CD4-positive, alpha-beta T cell (primary cell): ENCODE data around the gene LPAR3. TPM values are rescaled to one million over a fixed set of nuclear protein-coding genes. Genes with fewer than 3 reads are reported as not detected.

Experiments used
- ATAC-seq: fragments of 200-7000 bp; cut with Tn5 transposase; one replicate; pipeline ENCODE4 v1.10.0; 2022; ENCODE audit warnings: mild to moderate bottlenecking; ENCODE audit not compliant: poor library complexity
- CTCF ChIA-PET: fragments of 350-600 bp; sonication (Branson Sonifier 250); formaldehyde crosslinking; loops from one replicate; lab custom pipeline; 2021; ENCODE audit warnings: antibody characterized with exemption, inconsistent platforms; lab: Charles Lee
- POLR2A ChIA-PET: fragments of 350-600 bp; sonication (Branson Sonifier 250); formaldehyde crosslinking; loops from one replicate; lab custom pipeline; 2021; ENCODE audit warnings: antibody characterized with exemption, inconsistent platforms; lab: Charles Lee
- DNase-seq, 14 experiments: peaks; one replicate each; pipeline ENCODE4 v3.0.0-alpha.2; 2013 to 2020; ENCODE audit warnings: mixed read lengths in 2 of 14
- H3K27ac ChIP-seq, 2 donors: one replicate each; pipeline versions ENCODE4 v1.5.1 to v1.7.0; 2013; ENCODE audit warnings: low read length in 2 of 2, low read depth in 1 of 2, mild to moderate bottlenecking in 1 of 2
- H3K27me3 ChIP-seq, 2 experiments: 1 replicate in 1 of 2; 2 replicates in 1 of 2; pipeline versions ENCODE4 v1.6.1 to v1.7.0; 2013; ENCODE audit warnings: low read length in 2 of 2, control low read depth in 1 of 2, mild to moderate bottlenecking in 1 of 2, moderate library complexity in 1 of 2; ENCODE audit not compliant: insufficient read depth in 2 of 2, control insufficient read depth in 1 of 2
- H3K36me3 ChIP-seq: one replicate; pipeline ENCODE4 v1.6.1; 2013; ENCODE audit warnings: low read length, control low read depth; ENCODE audit not compliant: insufficient read depth
- H3K4me1 ChIP-seq: one replicate; pipeline ENCODE4 v1.6.1; 2013; ENCODE audit warnings: low read length, control low read depth; ENCODE audit not compliant: insufficient read depth
- H3K4me3 ChIP-seq: one replicate; pipeline ENCODE4 v1.5.1; 2013; ENCODE audit warnings: mild to moderate bottlenecking, low read length, moderate library complexity
- H3K9me3 ChIP-seq, 2 experiments: 1 replicate in 1 of 2; 2 replicates in 1 of 2; pipeline versions ENCODE4 v1.6.1 to v1.7.0; 2013; ENCODE audit warnings: low read length in 2 of 2, mild to moderate bottlenecking in 2 of 2, control low read depth in 1 of 2, moderate library complexity in 1 of 2; ENCODE audit not compliant: control insufficient read depth in 1 of 2, insufficient read depth in 1 of 2
- H3K27ac Mint-ChIP-seq: one replicate; pipeline ENCODE4 v1.8.0; 2020; ENCODE audit warnings: mixed read lengths
- H3K27me3 Mint-ChIP-seq: one replicate; pipeline ENCODE4 v1.8.0; 2021; ENCODE audit warnings: mixed read lengths
- H3K36me3 Mint-ChIP-seq: one replicate; pipeline ENCODE4 v1.8.0; 2021; ENCODE audit warnings: low read depth, mixed read lengths
- H3K4me1 Mint-ChIP-seq: one replicate; pipeline ENCODE4 v1.8.0; 2021; ENCODE audit warnings: low read depth, mixed read lengths
- H3K4me3 Mint-ChIP-seq: one replicate; pipeline ENCODE4 v1.8.0; 2020; ENCODE audit warnings: mild to moderate bottlenecking, mixed read lengths
- H3K9me3 Mint-ChIP-seq: one replicate; pipeline ENCODE4 v1.8.0; 2020; ENCODE audit warnings: mixed read lengths
- intact Hi-C, 2 experiments: fragments of 100-400 bp; cut with DNase I in 1 of 2; cut with micrococcal nuclease in 1 of 2; formaldehyde crosslinking; loops; one replicate each; pipeline versions ENCODE4 v1.15.1 to v1.9.0; 2023 to 2025; cut with DNase I, micrococcal nuclease
- total RNA-seq, 174 experiments: library from RNA in 2 of 174; stranded (reverse) in 2 of 174; gene quantifications; one replicate each; pipeline ENCODE4 v1.2.3 and lab custom pipeline; 2021 to 2026
- TF ChIP-seq, protein P1 (sequence below): fragments of 200-600 bp; IDR thresholded peaks from one replicate; pipeline ENCODE4 v1.8.0; 2022; ENCODE audit warnings: antibody characterized with exemption, mild to moderate bottlenecking

The LPAR3 gene
- total RNA-seq, 2 experiments from 2014 or later = 0.25 to 0.87 TPM

DNA sequence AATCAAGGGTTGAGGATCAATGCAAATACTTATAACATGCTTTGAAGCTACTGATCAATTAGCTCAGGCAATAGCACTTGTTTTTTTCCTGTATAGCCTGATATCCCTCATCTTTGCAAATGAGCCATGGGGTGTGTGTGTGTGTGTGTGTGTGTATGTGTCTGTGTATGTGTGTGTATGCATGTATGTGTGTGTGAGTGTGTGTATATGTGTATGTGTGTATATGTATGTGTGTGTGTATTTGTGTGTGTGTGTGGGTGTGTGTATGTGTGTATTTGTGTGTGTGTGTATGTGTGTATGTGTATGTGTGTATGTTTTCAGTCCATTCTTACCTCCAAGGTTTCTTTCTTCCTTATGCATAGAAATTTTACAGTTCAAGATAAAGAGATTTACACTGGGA lies 124.4 kb downstream of the LPAR3 start:
- TF ChIP-seq, protein P1, sequence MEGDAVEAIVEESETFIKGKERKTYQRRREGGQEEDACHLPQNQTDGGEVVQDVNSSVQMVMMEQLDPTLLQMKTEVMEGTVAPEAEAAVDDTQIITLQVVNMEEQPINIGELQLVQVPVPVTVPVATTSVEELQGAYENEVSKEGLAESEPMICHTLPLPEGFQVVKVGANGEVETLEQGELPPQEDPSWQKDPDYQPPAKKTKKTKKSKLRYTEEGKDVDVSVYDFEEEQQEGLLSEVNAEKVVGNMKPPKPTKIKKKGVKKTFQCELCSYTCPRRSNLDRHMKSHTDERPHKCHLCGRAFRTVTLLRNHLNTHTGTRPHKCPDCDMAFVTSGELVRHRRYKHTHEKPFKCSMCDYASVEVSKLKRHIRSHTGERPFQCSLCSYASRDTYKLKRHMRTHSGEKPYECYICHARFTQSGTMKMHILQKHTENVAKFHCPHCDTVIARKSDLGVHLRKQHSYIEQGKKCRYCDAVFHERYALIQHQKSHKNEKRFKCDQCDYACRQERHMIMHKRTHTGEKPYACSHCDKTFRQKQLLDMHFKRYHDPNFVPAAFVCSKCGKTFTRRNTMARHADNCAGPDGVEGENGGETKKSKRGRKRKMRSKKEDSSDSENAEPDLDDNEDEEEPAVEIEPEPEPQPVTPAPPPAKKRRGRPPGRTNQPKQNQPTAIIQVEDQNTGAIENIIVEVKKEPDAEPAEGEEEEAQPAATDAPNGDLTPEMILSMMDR = no peak
- H3K36me3 ChIP-seq = no peaks in the 10 kb centered on the region
- ChIA-PET POLR2A (no interaction called here), CTCF (no interaction called here)
- ATAC-seq (no peak), DNase-seq (no peak)
- H3K27me3 Mint-ChIP-seq = peaks cover 30% of the 10 kb centered on the region
- no peaks in the 10 kb centered on the region for H3K9me3 ChIP-seq
- H3K27ac ChIP-seq = no peak overlapping the region
- peaks cover 5% of the 10 kb centered on the region in 2 experiments for H3K27me3 ChIP-seq
- H3K27ac Mint-ChIP-seq = no peak overlapping the region
- intact Hi-C loops = no loop called here
- H3K4me3 Mint-ChIP-seq = no peak overlapping the region
- H3K36me3 Mint-ChIP-seq = no peaks in the 10 kb centered on the region
- no peaks in the 10 kb centered on the region for H3K9me3 Mint-ChIP-seq
- H3K4me3 ChIP-seq = no peak overlapping the region
- H3K4me1 ChIP-seq = peaks cover 5% of the 10 kb centered on the region
- no peaks in the 10 kb centered on the region for H3K4me1 Mint-ChIP-seq

DNA sequence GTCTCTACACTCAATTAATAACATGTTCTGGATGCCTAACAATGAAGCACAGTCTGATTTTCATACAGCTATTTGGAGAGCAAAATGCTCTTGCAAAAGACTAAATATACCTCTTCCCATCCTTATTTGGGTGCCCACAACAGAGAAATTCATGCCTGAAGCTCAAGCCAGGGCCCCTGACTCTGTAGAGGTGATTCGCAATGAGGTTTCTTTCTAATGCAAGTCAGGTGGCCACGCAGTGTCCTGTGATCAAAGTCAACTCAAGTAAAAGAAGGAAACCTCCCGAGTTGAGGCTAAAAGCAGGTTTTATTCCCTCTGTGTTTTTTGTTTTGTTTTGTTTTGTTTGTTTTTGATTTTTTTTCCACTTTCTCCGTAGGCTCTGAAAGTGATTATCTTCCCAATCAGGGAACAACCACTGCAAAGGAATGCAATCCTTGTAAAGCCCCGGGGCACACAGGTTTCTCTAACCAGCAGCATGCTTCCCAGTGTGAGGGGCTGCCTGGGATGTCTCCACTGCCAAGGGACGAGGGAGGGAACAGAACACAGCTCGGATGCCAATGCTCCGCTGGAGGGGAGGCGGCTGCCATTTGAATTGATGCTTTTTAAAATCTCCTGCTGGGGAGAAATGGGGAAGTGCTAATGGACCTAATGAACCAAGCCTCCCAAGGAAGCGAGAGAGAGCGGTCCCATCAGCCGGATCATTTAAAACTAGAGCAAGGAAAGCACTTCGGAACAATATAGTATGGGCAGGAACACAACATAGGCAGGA lies 128.9 kb downstream of the LPAR3 start:
- H3K4me1 ChIP-seq = peaks cover 4% of the 10 kb centered on the region
- POLR2A ChIA-PET = no interaction called here
- no peaks in the 10 kb centered on the region for H3K36me3 Mint-ChIP-seq
- H3K27ac ChIP-seq = no peak overlapping the region
- H3K4me3 ChIP-seq = no peak overlapping the region
- H3K4me1 Mint-ChIP-seq = peaks cover 2% of the 10 kb centered on the region
- no peaks in the 10 kb centered on the region for H3K9me3 Mint-ChIP-seq
- peaks cover 5 to 9% of the 10 kb centered on the region in 2 experiments for H3K27me3 ChIP-seq
- CTCF ChIA-PET = interaction anchor here (1.1 kb wide), 1 partner anchor 8 kb away, joined by 4 read pairs; no protein-coding TSS in a partner anchor
- ATAC-seq (no peak), DNase-seq (no peak)
- peaks cover 25% of the 10 kb centered on the region for H3K27me3 Mint-ChIP-seq
- H3K9me3 ChIP-seq = no peaks in the 10 kb centered on the region
- intact Hi-C loops = no loop called here
- H3K27ac Mint-ChIP-seq = no peak overlapping the region
- TF ChIP-seq, protein P1 = no peak
- H3K36me3 ChIP-seq = no peaks in the 10 kb centered on the region
- H3K4me3 Mint-ChIP-seq = no peak overlapping the region

DNA sequence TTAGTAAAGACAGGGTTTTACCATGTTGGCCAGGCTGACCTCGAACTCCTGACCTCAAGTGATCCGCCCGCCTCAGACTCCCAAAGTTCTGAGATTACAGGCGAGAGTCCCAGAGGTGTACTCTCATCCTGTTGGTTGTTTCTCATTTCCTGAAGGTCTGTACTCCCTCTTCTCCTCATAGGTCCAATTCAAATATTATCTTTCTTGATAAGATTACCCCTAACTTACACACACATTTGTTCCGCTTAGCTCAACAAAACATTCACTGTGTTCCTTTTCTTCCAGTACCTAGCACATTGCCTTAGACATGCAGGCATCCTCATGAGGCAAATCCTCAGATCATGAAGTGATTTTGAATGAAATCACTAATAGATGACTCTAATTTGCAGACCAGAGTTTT lies 130.3 kb downstream of the LPAR3 start:
- TF ChIP-seq, protein P1 = no peak
- no peaks in the 10 kb centered on the region for H3K9me3 ChIP-seq
- POLR2A ChIA-PET = no interaction called here
- ATAC-seq = no peak
- CTCF ChIA-PET = interaction anchor here (1.9 kb wide), 1 partner anchor 10 kb away, joined by 6 read pairs; no protein-coding TSS in a partner anchor
- no peak overlapping the region for H3K4me3 Mint-ChIP-seq
- intact Hi-C loops = no loop called here
- H3K27me3 ChIP-seq = peaks cover 5 to 9% of the 10 kb centered on the region in 2 experiments
- H3K4me1 Mint-ChIP-seq = peaks cover 9% of the 10 kb centered on the region
- no peak for DNase-seq
- H3K9me3 Mint-ChIP-seq = no peaks in the 10 kb centered on the region
- no peak overlapping the region for H3K27ac Mint-ChIP-seq
- H3K4me1 ChIP-seq = peaks cover 7% of the 10 kb centered on the region
- H3K4me3 ChIP-seq = no peak overlapping the region
- no peak overlapping the region for H3K27ac ChIP-seq
- H3K36me3 ChIP-seq = no peaks in the 10 kb centered on the region
- no peaks in the 10 kb centered on the region for H3K36me3 Mint-ChIP-seq
- peaks cover 23% of the 10 kb centered on the region for H3K27me3 Mint-ChIP-seq

Other genes starting within 250 kb of the LPAR3 start
- 1 to 10 TPM; 5.5 to 6.0 TPM for gene SSX2IP, start 202.7 kb downstream of the LPAR3 start, total RNA-seq
- 1 to 10 TPM; 9.7 TPM for gene MCOLN2, start 103.9 kb upstream of the LPAR3 start, total RNA-seq
- gene MCOLN3, start 155.3 kb upstream of the LPAR3 start, total RNA-seq = under 1 TPM; 0.14 to 0.22 TPM